Erythroblast (primary cell): Measurements from ENCODE around the gene MTCL1.

Experiments used
- GATA1 ChIP-seq: IDR thresholded peaks from 2 replicates; pipeline ENCODE4 v1.6.1; 2011; ENCODE audit warnings: low read depth, mild to moderate bottlenecking, control low read depth, low read length, moderate library complexity
- POLR2A ChIP-seq: IDR thresholded peaks from 2 replicates; pipeline ENCODE4 v1.6.1; 2011; ENCODE audit warnings: mild to moderate bottlenecking, low read length

GRCh38 chr18:8715599-8715998 is 10.2 kb downstream of the MTCL1 start:
- no peak for TF ChIP-seq POLR2A
- TF ChIP-seq GATA1 = no peak
